Small intestine (tissue), 7 donors: ENCODE measurements around the gene KLK2. TPM values are rescaled to one million over a fixed set of nuclear protein-coding genes. Genes with fewer than 3 reads are reported as not detected.
A peak's percentile ranks its signal among the peaks of the same experiment; 100 is the strongest.

Experiments used
- DNase-seq, 2 donors: peaks; one replicate each; pipeline versions ENCODE4 v3.0.0 to v3.0.0-alpha.2; 2013
- FAIRE-seq: peaks from 2 replicates; lab custom pipeline; 2012; peaks lifted over from hg19 to GRCh38; lab: Jason Lieb, UNC
- H3K27ac ChIP-seq, 3 donors: one replicate each; pipeline ENCODE4 v1.5.1; 2013; ENCODE audit warnings: low read length in 2 of 3, mild to moderate bottlenecking in 2 of 3, control low read depth in 1 of 3, inconsistent platforms in 1 of 3, low read depth in 1 of 3, moderate library complexity in 1 of 3
- H3K27me3 ChIP-seq, 3 donors: one replicate each; pipeline ENCODE4 v1.6.1; 2013; ENCODE audit warnings: low read length in 3 of 3, inconsistent platforms in 1 of 3; ENCODE audit not compliant: control insufficient read depth in 3 of 3, insufficient read depth in 3 of 3
- H3K36me3 ChIP-seq, 3 donors: one replicate each; pipeline ENCODE4 v1.6.1; 2013; ENCODE audit warnings: low read length in 3 of 3, inconsistent platforms in 1 of 3, low read depth in 1 of 3, mild to moderate bottlenecking in 1 of 3, moderate library complexity in 1 of 3; ENCODE audit not compliant: control insufficient read depth in 3 of 3, insufficient read depth in 2 of 3
- H3K4me1 ChIP-seq, 3 donors: one replicate each; pipeline ENCODE4 v1.6.1; 2013; ENCODE audit warnings: low read length in 2 of 3, inconsistent platforms in 1 of 3, low read depth in 1 of 3, mild to moderate bottlenecking in 1 of 3, moderate library complexity in 1 of 3; ENCODE audit not compliant: control insufficient read depth in 3 of 3, insufficient read depth in 2 of 3
- H3K4me3 ChIP-seq, 3 donors: one replicate each; pipeline ENCODE4 v1.5.1; 2013; ENCODE audit warnings: low read length in 3 of 3, control low read depth in 1 of 3, inconsistent platforms in 1 of 3, low read depth in 1 of 3, mild to moderate bottlenecking in 1 of 3, moderate library complexity in 1 of 3
- H3K9me3 ChIP-seq, 2 donors: one replicate each; pipeline ENCODE4 v1.6.1; 2013; ENCODE audit warnings: low read depth in 1 of 2, low read length in 1 of 2; ENCODE audit not compliant: control insufficient read depth in 2 of 2, insufficient read depth in 1 of 2
- WGBS, 3 donors: extraction: QIAGEN DNeasy Blood & Tissue Kit; methylation state at CpG; one replicate each; pipeline ENCODE4 v1.1.7; 2013; 5-methylcytosine and 5-hydroxymethylcytosine counted together
- polyA plus RNA-seq, 4 donors: library from polyadenylated mRNA; stranded (reverse) in 3 of 4; unstranded in 1 of 4; fragments of 200-250 nt in 3 of 4; fragments of 120-200 nt in 1 of 4; gene quantifications; one replicate each; pipeline versions ENCODE4 v1.2.1 to v1.2.3, GENCODE V29; 2013
- donor health status: healthy with polysubstance abuse.
- donor health status: control.
- donor health status: control.
- donor health status: Bipolar disorder and iron deficiency.
- donor health status: healthy.

Gene KLK2
- polyA plus RNA-seq, 4 donors, result 0.03 to 0.12 TPM; not detected in 2

DNA sequence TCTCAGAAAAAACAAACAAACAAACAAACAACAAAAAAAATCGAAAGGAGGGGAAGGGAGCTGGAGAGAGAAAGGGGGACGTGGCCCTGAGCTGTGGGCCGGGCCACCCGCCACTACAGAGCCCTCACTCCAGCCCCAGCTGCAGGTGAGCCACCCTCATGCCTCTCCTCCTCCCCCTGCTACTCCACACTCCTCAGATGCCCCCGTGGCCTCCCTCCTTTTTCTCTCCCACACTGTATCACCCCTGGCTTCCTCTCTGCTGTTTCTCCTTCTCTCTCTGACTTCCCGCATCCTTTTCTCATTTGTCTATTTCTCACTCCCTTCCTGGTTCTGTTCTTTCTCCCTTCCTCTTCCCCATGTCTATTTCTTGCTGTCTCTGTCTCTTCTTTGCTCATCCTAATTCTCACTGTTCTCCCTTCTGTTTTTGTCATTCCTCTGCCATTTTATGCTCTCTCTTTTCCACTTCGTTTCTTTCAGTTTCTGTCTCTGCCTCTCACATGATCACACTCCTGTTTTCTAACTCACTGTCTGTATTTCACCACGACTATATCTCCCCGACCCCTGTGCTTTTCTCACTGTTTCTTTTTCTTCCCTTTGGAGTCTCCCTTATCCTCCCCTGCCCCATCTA lies 2.7 kb downstream of the KLK2 start:
- H3K4me1 ChIP-seq, result no peaks in the 10 kb centered on the region
- H3K27ac ChIP-seq, result no peak overlapping the region
- no peaks in the 10 kb centered on the region for H3K9me3 ChIP-seq
- no peaks in the 10 kb centered on the region for H3K36me3 ChIP-seq
- FAIRE-seq, result no peak
- no peak for DNase-seq
- H3K4me3 ChIP-seq, result no peak overlapping the region
- peaks cover 0 to 13% (median 0%) of the 10 kb centered on the region in 3 donors for H3K27me3 ChIP-seq
- WGBS, 3 donors, result 41 to 52% (median 48%) methylated on average over 6 to 9 of the region's 9 CpGs

DNA sequence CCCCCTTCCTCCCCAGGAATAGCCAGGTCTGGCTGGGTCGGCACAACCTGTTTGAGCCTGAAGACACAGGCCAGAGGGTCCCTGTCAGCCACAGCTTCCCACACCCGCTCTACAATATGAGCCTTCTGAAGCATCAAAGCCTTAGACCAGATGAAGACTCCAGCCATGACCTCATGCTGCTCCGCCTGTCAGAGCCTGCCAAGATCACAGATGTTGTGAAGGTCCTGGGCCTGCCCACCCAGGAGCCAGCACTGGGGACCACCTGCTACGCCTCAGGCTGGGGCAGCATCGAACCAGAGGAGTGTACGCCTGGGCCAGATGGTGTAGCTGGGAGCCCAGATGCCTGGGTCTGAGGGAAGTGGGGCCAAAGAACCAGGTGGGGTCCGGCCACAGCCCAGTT lies 3.2 kb downstream of the KLK2 start:
- Histone ChIP-seq H3K36me3 (no peaks in the 10 kb centered on the region), H3K27me3 (peaks cover 0 to 13% (median 0%) of the 10 kb centered on the region in 3 donors), H3K4me1 (no peaks in the 10 kb centered on the region), H3K4me3 (no peak overlapping the region), H3K9me3 (no peaks in the 10 kb centered on the region), H3K27ac (no peak overlapping the region)
- 74 to 85% (median 81%) methylated on average over 7 of the region's 7 CpGs for WGBS, 3 donors
- FAIRE-seq (no peak), DNase-seq (no peak)

DNA sequence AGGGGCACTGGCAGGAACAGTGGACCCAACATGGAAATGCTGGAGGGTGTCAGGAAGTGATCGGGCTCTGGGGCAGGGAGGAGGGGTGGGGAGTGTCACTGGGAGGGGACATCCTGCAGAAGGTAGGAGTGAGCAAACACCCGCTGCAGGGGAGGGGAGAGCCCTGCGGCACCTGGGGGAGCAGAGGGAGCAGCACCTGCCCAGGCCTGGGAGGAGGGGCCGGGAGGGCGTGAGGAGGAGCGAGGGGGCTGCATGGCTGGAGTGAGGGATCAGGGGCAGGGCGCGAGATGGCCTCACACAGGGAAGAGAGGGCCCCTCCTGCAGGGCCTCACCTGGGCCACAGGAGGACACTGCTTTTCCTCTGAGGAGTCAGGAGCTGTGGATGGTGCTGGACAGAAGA lies 4.1 kb downstream of the KLK2 start:
- no peak for FAIRE-seq
- Histone ChIP-seq H3K27ac (no peak overlapping the region), H3K27me3 (peaks cover 0 to 10% (median 0%) of the 10 kb centered on the region in 3 donors), H3K4me3 (no peak overlapping the region), H3K36me3 (no peaks in the 10 kb centered on the region), H3K4me1 (no peaks in the 10 kb centered on the region), H3K9me3 (no peaks in the 10 kb centered on the region)
- DNase-seq, result peak in 1 of 2 donors; percentile 21
- WGBS, 3 donors, result 11 to 20% (median 19%) methylated on average over 8 of the region's 8 CpGs

DNA sequence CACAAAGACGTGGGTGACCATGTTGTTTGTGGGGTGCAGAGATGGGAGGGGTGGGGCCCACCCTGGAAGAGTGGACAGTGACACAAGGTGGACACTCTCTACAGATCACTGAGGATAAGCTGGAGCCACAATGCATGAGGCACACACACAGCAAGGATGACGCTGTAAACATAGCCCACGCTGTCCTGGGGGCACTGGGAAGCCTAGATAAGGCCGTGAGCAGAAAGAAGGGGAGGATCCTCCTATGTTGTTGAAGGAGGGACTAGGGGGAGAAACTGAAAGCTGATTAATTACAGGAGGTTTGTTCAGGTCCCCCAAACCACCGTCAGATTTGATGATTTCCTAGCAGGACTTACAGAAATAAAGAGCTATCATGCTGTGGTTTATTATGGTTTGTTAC lies 5.6 kb downstream of the KLK2 start:
- H3K27ac ChIP-seq, result no peak overlapping the region
- DNase-seq, result no peak
- H3K9me3 ChIP-seq, result no peaks in the 10 kb centered on the region
- H3K36me3 ChIP-seq, result no peaks in the 10 kb centered on the region
- WGBS, 3 donors, result 56 to 71% (median 59%) methylated on average over 5 of the region's 5 CpGs
- no peak for FAIRE-seq
- no peak overlapping the region for H3K4me3 ChIP-seq
- peaks cover 0 to 10% (median 0%) of the 10 kb centered on the region in 3 donors for H3K27me3 ChIP-seq
- no peaks in the 10 kb centered on the region for H3K4me1 ChIP-seq

DNA sequence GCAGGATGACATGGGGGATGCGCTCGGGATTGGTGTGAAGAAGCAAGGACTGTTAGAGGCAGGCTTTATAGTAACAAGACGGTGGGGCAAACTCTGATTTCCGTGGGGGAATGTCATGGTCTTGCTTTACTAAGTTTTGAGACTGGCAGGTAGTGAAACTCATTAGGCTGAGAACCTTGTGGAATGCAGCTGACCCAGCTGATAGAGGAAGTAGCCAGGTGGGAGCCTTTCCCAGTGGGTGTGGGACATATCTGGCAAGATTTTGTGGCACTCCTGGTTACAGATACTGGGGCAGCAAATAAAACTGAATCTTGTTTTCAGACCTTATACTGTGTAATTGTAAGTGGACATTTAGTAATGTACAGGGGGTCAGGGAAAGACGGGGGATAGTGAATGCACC lies 7.0 kb downstream of the KLK2 start:
- FAIRE-seq (no peak), DNase-seq (no peak)
- H3K9me3 ChIP-seq, result no peaks in the 10 kb centered on the region
- no peaks in the 10 kb centered on the region for H3K4me1 ChIP-seq
- H3K4me3 ChIP-seq, result no peak overlapping the region
- no peaks in the 10 kb centered on the region for H3K36me3 ChIP-seq
- H3K27ac ChIP-seq, result no peak overlapping the region
- WGBS, 3 donors, result 56 to 74% (median 71%) methylated on average over 5 of the region's 5 CpGs
- H3K27me3 ChIP-seq, result peaks cover 0 to 10% (median 0%) of the 10 kb centered on the region in 3 donors

GRCh38 chr19:50882188-50882587 lies 8.9 kb downstream of the KLK2 start:
- no peak for DNase-seq
- no peak overlapping the region for H3K27ac ChIP-seq
- H3K4me1 ChIP-seq, result no peaks in the 10 kb centered on the region
- H3K36me3 ChIP-seq, result no peaks in the 10 kb centered on the region
- WGBS, 3 donors, result 51 to 76% (median 66%) methylated on average over 3 of the region's 3 CpGs
- FAIRE-seq, result no peak
- H3K27me3 ChIP-seq, result peaks cover 0 to 4% (median 0%) of the 10 kb centered on the region in 3 donors
- H3K4me3 ChIP-seq, result no peak overlapping the region
- H3K9me3 ChIP-seq, result no peaks in the 10 kb centered on the region

- DNase-seq, result no peak
- no peaks in the 10 kb centered on the region for H3K4me1 ChIP-seq
Observed at GRCh38 chr19:50889638-50890037, 16.4 kb downstream of the KLK2 start.

GRCh38 chr19:50890422-50891252 lies 17.4 kb downstream of the KLK2 start:
- H3K27ac ChIP-seq, result no peak overlapping the region
- DNase-seq (no peak), FAIRE-seq (no peak)
- no peak overlapping the region for H3K4me3 ChIP-seq
- no peaks in the 10 kb centered on the region for H3K4me1 ChIP-seq
- no peaks in the 10 kb centered on the region for H3K27me3 ChIP-seq
- H3K9me3 ChIP-seq, result peaks cover 0 to 3% of the 10 kb centered on the region in 2 donors
- H3K36me3 ChIP-seq, result no peaks in the 10 kb centered on the region
- 45 to 65% (median 58%) methylated on average over 5 of the region's 5 CpGs for WGBS, 3 donors

More at GRCh38 chr19:50889638-50890037, 16.4 kb downstream of the KLK2 start:
- H3K27ac ChIP-seq, result no peak overlapping the region
- H3K36me3 ChIP-seq, result no peaks in the 10 kb centered on the region
- WGBS, 3 donors, result 9 to 61% (median 21%) methylated on average over 3 of the region's 3 CpGs
- H3K4me3 ChIP-seq, result no peak overlapping the region
- no peak for FAIRE-seq
- peaks cover 0 to 3% of the 10 kb centered on the region in 2 donors for H3K9me3 ChIP-seq
- no peaks in the 10 kb centered on the region for H3K27me3 ChIP-seq
